ENCODE data around the gene USP49.
"Not testable (repeated sequence)": the region's sequence is repeated elsewhere in the genome, so short reads cannot be mapped to it uniquely, and the experiment has no call there.

Gene USP49

GRCh38 chr6:41871691-41872090, 23.5 kb downstream of the USP49 start:
- DNase-seq: no peak

GRCh38 chr6:41859356-41859755, 35.8 kb downstream of the USP49 start:
- DNase-seq: no peak

GRCh38 chr6:41858703-41859102, 36.5 kb downstream of the USP49 start:
- DNase-seq: no peak

- DNase-seq: no peak
Observed at GRCh38 chr6:41850861-41851260, 44.3 kb downstream of the USP49 start.

GRCh38 chr6:41846666-41847237, 48.4 kb downstream of the USP49 start:
- peak; percentile 22 to 55 for DNase-seq

GRCh38 chr6:41843178-41843577, 52.0 kb downstream of the USP49 start:
- DNase-seq: no peak

- DNase-seq: no peak
Observed at GRCh38 chr6:41840326-41840725, 54.8 kb downstream of the USP49 start.

GRCh38 chr6:41836660-41837052, 58.5 kb downstream of the USP49 start:
- no peak for DNase-seq

GRCh38 chr6:41836022-41836659, 59.0 kb downstream of the USP49 start:
- no peak for DNase-seq

GRCh38 chr6:41832263-41832662, 62.9 kb downstream of the USP49 start:
- no peak for DNase-seq

- no peak for DNase-seq
Observed at GRCh38 chr6:41826343-41827022, 68.7 kb downstream of the USP49 start.

GRCh38 chr6:41824571-41825569, 70.3 kb downstream of the USP49 start:
- DNase-seq: no peak

- no peak for DNase-seq
Observed at GRCh38 chr6:41823178-41823577, 72.0 kb downstream of the USP49 start.

GRCh38 chr6:41822021-41822420, 73.2 kb downstream of the USP49 start:
- no peak for DNase-seq

GRCh38 chr6:41821266-41821665, 73.9 kb downstream of the USP49 start:
- no peak for DNase-seq

GRCh38 chr6:41818271-41819054, 76.7 kb downstream of the USP49 start:
- no peak for DNase-seq

GRCh38 chr6:41815587-41815986, 79.6 kb downstream of the USP49 start:
- DNase-seq: no peak

GRCh38 chr6:41814629-41815028, 80.5 kb downstream of the USP49 start:
- no peak for DNase-seq

GRCh38 chr6:41813956-41814355, 81.2 kb downstream of the USP49 start:
- DNase-seq: no peak

- no peak for DNase-seq
Observed at GRCh38 chr6:41813469-41813868, 81.7 kb downstream of the USP49 start.

- not testable (repeated sequence) for DNase-seq
Observed at GRCh38 chr6:41811946-41812345, 83.2 kb downstream of the USP49 start.

- no peak for DNase-seq
Observed at GRCh38 chr6:41811095-41811494, 84.1 kb downstream of the USP49 start.

Measured in SHP77 (cell line).